ENCODE data around the gene GPC3.

The GPC3 gene

GRCh38 chrX:133970076-133970475 is 15.3 kb downstream of the GPC3 start:
- Histone ChIP-seq H2AK5ac (ENCODE audit: low read depth, low read length) (no peak overlapping the region), H3K4me3 (ENCODE audit: low read length in 2 of 2) (no peak overlapping the region), H3K23ac (ENCODE audit: low read depth, low read length, poor library complexity) (no peak overlapping the region), H2BK12ac (ENCODE audit: low read length) (no peak overlapping the region), H4K8ac (ENCODE audit: low read depth, low read length) (no peak overlapping the region), H3K36me3 (replicated peaks in 1 of 2; ENCODE audit: control insufficient read depth in 2 of 2, insufficient read depth in 2 of 2, low read length in 2 of 2) (no peaks in the 10 kb centered on the region), H2AFZ (ENCODE audit: low read length) (peak overlapping the region; percentile 16), H3K27me3 (ENCODE audit: control insufficient read depth in 3 of 3, insufficient read depth in 3 of 3, low read depth in 1 of 3, low read length in 3 of 3) (peaks cover 0 to 6% (median 0%) of the 10 kb centered on the region in 3 experiments), H3K18ac (ENCODE audit: low read length) (no peak overlapping the region), H4K91ac (ENCODE audit: low read depth, low read length, poor library complexity) (no peak overlapping the region), H3K4me1 (ENCODE audit: control insufficient read depth in 2 of 2, insufficient read depth in 1 of 2, low read depth in 1 of 2, low read length in 2 of 2) (peaks cover 4 to 10% of the 10 kb centered on the region in 2 donors), H3K9me3 (replicated peaks in 1 of 2; ENCODE audit: control insufficient read depth in 2 of 2, insufficient read depth in 1 of 2, low read depth in 1 of 2, low read length in 2 of 2) (no peaks in the 10 kb centered on the region), H2BK15ac (ENCODE audit: low read length) (no peak overlapping the region), H3K79me1 (ENCODE audit: low read depth, low read length) (peaks cover 3% of the 10 kb centered on the region), H2BK120ac (ENCODE audit: low read depth, low read length) (no peak overlapping the region), H2BK5ac (ENCODE audit: low read length) (no peak overlapping the region), H3K4ac (ENCODE audit: low read length) (no peak overlapping the region), H3K4me2 (ENCODE audit: insufficient read depth, low read length, poor library complexity, severe bottlenecking) (peak overlapping the region; percentile 18), H3K9ac (ENCODE audit: low read depth, low read length, poor library complexity) (no peak overlapping the region), H3K27ac (replicated peaks; ENCODE audit: low read length) (peak overlapping the region; percentile 68), H3K14ac (ENCODE audit: low read length) (no peak overlapping the region)
- WGBS, 2 donors (ENCODE audit: extremely low coverage in 2 of 2, insufficient read length in 2 of 2, insufficient replicate concordance in 1 of 2), result no CpG with 5 or more reads among the region's 5 CpGs
- no peak for DNase-seq (ENCODE audit: low spot score)

DNA sequence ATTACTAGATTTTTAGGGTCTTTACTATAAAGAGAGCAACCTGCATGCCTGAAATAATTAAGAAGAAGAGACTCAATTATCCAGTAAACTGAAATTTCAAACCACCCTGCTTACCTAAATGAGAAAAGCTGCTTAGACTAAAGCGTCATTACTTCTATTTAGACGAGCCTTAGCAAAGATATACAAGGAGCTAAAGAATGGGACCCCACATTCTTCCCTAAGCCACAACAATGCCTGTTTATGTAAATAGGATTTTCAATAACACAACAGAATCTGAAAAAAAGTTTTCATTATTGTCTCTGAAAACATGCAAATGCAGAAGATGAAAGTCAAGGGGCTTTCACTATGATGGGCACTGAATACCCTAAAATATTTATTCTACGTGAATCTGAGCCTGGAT is 16.2 kb downstream of the GPC3 start:
- no CpG with 5 or more reads among the region's 3 CpGs for WGBS, 2 donors (ENCODE audit: extremely low coverage in 2 of 2, insufficient read length in 2 of 2, insufficient replicate concordance in 1 of 2)
- Histone ChIP-seq H3K4me1 (ENCODE audit: control insufficient read depth in 2 of 2, insufficient read depth in 1 of 2, low read depth in 1 of 2, low read length in 2 of 2) (peaks cover 4 to 10% of the 10 kb centered on the region in 2 donors), H2BK15ac (ENCODE audit: low read length) (no peak overlapping the region), H3K27me3 (ENCODE audit: control insufficient read depth in 3 of 3, insufficient read depth in 3 of 3, low read depth in 1 of 3, low read length in 3 of 3) (peaks cover 0 to 6% (median 0%) of the 10 kb centered on the region in 3 experiments), H3K27ac (replicated peaks; ENCODE audit: low read length) (peak overlapping the region; percentile 85), H3K4me3 (ENCODE audit: low read length in 2 of 2) (no peak overlapping the region), H2AK5ac (ENCODE audit: low read depth, low read length) (no peak overlapping the region), H2AFZ (ENCODE audit: low read length) (no peak overlapping the region), H3K14ac (ENCODE audit: low read length) (no peak overlapping the region), H4K91ac (ENCODE audit: low read depth, low read length, poor library complexity) (no peak overlapping the region), H3K9me3 (replicated peaks in 1 of 2; ENCODE audit: control insufficient read depth in 2 of 2, insufficient read depth in 1 of 2, low read depth in 1 of 2, low read length in 2 of 2) (no peaks in the 10 kb centered on the region), H3K4ac (ENCODE audit: low read length) (no peak overlapping the region), H4K8ac (ENCODE audit: low read depth, low read length) (no peak overlapping the region), H3K23ac (ENCODE audit: low read depth, low read length, poor library complexity) (no peak overlapping the region), H3K79me1 (ENCODE audit: low read depth, low read length) (peaks cover 3% of the 10 kb centered on the region), H3K36me3 (replicated peaks in 1 of 2; ENCODE audit: control insufficient read depth in 2 of 2, insufficient read depth in 2 of 2, low read length in 2 of 2) (no peaks in the 10 kb centered on the region), H3K9ac (ENCODE audit: low read depth, low read length, poor library complexity) (no peak overlapping the region), H3K4me2 (ENCODE audit: insufficient read depth, low read length, poor library complexity, severe bottlenecking) (peak overlapping the region; percentile 18), H2BK120ac (ENCODE audit: low read depth, low read length) (no peak overlapping the region), H3K18ac (ENCODE audit: low read length) (no peak overlapping the region), H2BK5ac (ENCODE audit: low read length) (no peak overlapping the region), H2BK12ac (ENCODE audit: low read length) (no peak overlapping the region)
- DNase-seq (ENCODE audit: low spot score), result no peak

- H3K9me3 ChIP-seq (replicated peaks in 1 of 2; ENCODE audit: control insufficient read depth in 2 of 2, insufficient read depth in 1 of 2, low read depth in 1 of 2, low read length in 2 of 2), result no peaks in the 10 kb centered on the region
- H3K4me1 ChIP-seq (ENCODE audit: control insufficient read depth in 2 of 2, insufficient read depth in 1 of 2, low read depth in 1 of 2, low read length in 2 of 2), result peaks cover 4 to 10% of the 10 kb centered on the region in 2 donors
- no peak overlapping the region for H2BK12ac ChIP-seq (ENCODE audit: low read length)
- no CpG with 5 or more reads among the region's 5 CpGs for WGBS, 2 donors (ENCODE audit: extremely low coverage in 2 of 2, insufficient read length in 2 of 2, insufficient replicate concordance in 1 of 2)
- no peak overlapping the region for H4K8ac ChIP-seq (ENCODE audit: low read depth, low read length)
- no peak overlapping the region for H4K91ac ChIP-seq (ENCODE audit: low read depth, low read length, poor library complexity)
- no peak overlapping the region for H3K23ac ChIP-seq (ENCODE audit: low read depth, low read length, poor library complexity)
- H3K27ac ChIP-seq (replicated peaks; ENCODE audit: low read length), result peak overlapping the region; percentile 85
- H3K4me2 ChIP-seq (ENCODE audit: insufficient read depth, low read length, poor library complexity, severe bottlenecking), result no peak overlapping the region
- H2BK15ac ChIP-seq (ENCODE audit: low read length), result no peak overlapping the region
- H2AK5ac ChIP-seq (ENCODE audit: low read depth, low read length), result no peak overlapping the region
- no peak overlapping the region for H2BK5ac ChIP-seq (ENCODE audit: low read length)
- no peaks in the 10 kb centered on the region for H3K36me3 ChIP-seq (replicated peaks in 1 of 2; ENCODE audit: control insufficient read depth in 2 of 2, insufficient read depth in 2 of 2, low read length in 2 of 2)
- peaks cover 4% of the 10 kb centered on the region for H3K79me1 ChIP-seq (ENCODE audit: low read depth, low read length)
- H3K4ac ChIP-seq (ENCODE audit: low read length), result no peak overlapping the region
- H3K14ac ChIP-seq (ENCODE audit: low read length), result no peak overlapping the region
- no peak overlapping the region for H3K4me3 ChIP-seq (ENCODE audit: low read length in 2 of 2)
- no peak overlapping the region for H3K18ac ChIP-seq (ENCODE audit: low read length)
- H3K27me3 ChIP-seq (ENCODE audit: control insufficient read depth in 3 of 3, insufficient read depth in 3 of 3, low read depth in 1 of 3, low read length in 3 of 3), result peaks cover 0 to 6% (median 0%) of the 10 kb centered on the region in 3 experiments
- no peak for DNase-seq (ENCODE audit: low spot score)
- H2AFZ ChIP-seq (ENCODE audit: low read length), result no peak overlapping the region
- H2BK120ac ChIP-seq (ENCODE audit: low read depth, low read length), result no peak overlapping the region
- no peak overlapping the region for H3K9ac ChIP-seq (ENCODE audit: low read depth, low read length, poor library complexity)
Observed at GRCh38 chrX:133968109-133968508, 17.3 kb downstream of the GPC3 start.

DNA sequence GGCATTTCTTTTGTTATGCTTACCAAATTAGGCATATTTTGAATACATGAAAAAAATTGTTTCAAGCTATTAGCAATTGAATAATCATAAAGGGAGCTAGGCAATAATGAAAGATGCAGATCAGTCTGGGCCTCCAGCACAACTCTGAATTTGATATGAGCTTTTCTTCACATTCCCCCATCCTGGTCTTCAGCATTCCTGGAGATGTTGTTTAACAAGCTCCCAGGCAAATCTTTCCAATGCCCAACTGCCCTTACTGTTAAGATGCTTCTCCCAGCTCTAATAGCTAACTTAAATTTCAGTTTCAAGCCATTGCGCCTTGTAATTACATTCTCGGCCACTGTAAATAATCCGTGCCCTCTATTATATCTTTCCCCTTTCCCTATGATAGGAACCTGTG is 19.2 kb downstream of the GPC3 start:
- Histone ChIP-seq H3K23ac (ENCODE audit: low read depth, low read length, poor library complexity) (no peak overlapping the region), H3K4me3 (ENCODE audit: low read length in 2 of 2) (no peak overlapping the region), H4K8ac (ENCODE audit: low read depth, low read length) (no peak overlapping the region), H3K9ac (ENCODE audit: low read depth, low read length, poor library complexity) (no peak overlapping the region), H3K79me1 (ENCODE audit: low read depth, low read length) (peaks cover 4% of the 10 kb centered on the region), H2AK5ac (ENCODE audit: low read depth, low read length) (no peak overlapping the region), H2BK12ac (ENCODE audit: low read length) (no peak overlapping the region), H3K4me1 (ENCODE audit: control insufficient read depth in 2 of 2, insufficient read depth in 1 of 2, low read depth in 1 of 2, low read length in 2 of 2) (peaks cover 4 to 10% of the 10 kb centered on the region in 2 donors), H3K9me3 (replicated peaks in 1 of 2; ENCODE audit: control insufficient read depth in 2 of 2, insufficient read depth in 1 of 2, low read depth in 1 of 2, low read length in 2 of 2) (no peaks in the 10 kb centered on the region), H3K27me3 (ENCODE audit: control insufficient read depth in 3 of 3, insufficient read depth in 3 of 3, low read depth in 1 of 3, low read length in 3 of 3) (no peaks in the 10 kb centered on the region), H2BK15ac (ENCODE audit: low read length) (no peak overlapping the region), H2AFZ (ENCODE audit: low read length) (no peak overlapping the region), H3K36me3 (replicated peaks in 1 of 2; ENCODE audit: control insufficient read depth in 2 of 2, insufficient read depth in 2 of 2, low read length in 2 of 2) (no peaks in the 10 kb centered on the region), H2BK120ac (ENCODE audit: low read depth, low read length) (no peak overlapping the region), H2BK5ac (ENCODE audit: low read length) (no peak overlapping the region), H3K18ac (ENCODE audit: low read length) (no peak overlapping the region), H3K27ac (replicated peaks; ENCODE audit: low read length) (no peak overlapping the region), H3K4ac (ENCODE audit: low read length) (no peak overlapping the region), H4K91ac (ENCODE audit: low read depth, low read length, poor library complexity) (no peak overlapping the region), H3K14ac (ENCODE audit: low read length) (no peak overlapping the region), H3K4me2 (ENCODE audit: insufficient read depth, low read length, poor library complexity, severe bottlenecking) (no peak overlapping the region)
- WGBS, 2 donors (ENCODE audit: extremely low coverage in 2 of 2, insufficient read length in 2 of 2, insufficient replicate concordance in 1 of 2), result no CpG with 5 or more reads among the region's 3 CpGs
- DNase-seq (ENCODE audit: low spot score), result no peak
